A549 (cell line): ENCODE measurements around the gene KCNG3. TPM values are rescaled to one million over a fixed set of nuclear protein-coding genes. Genes with fewer than 3 reads are reported as not detected.
A peak's percentile ranks its signal among the peaks of the same experiment; 100 is the strongest.

Experiments used
- ATAC-seq, 2 experiments: fragments of 200-7000 bp in 1 of 2; fragments of >200 bp in 1 of 2; cut with Nextera tagmentation in 1 of 2; cut with Tn5 transposase in 1 of 2; 3 replicates each; pipeline versions ENCODE4 v1.8.0 to v1.9.1; 2018 to 2020; ENCODE audit warnings: mild to moderate bottlenecking in 1 of 2, moderate library complexity in 1 of 2
- CTCF ChIA-PET: fragments of 300-600 bp; sonication (Branson Sonifier 250); formaldehyde crosslinking; extraction: SDS; loops from one replicate; lab custom pipeline; 2021; ENCODE audit warnings: antibody characterized with exemption, inconsistent platforms; lab: Yijun Ruan, JAX
- POLR2A ChIA-PET: fragments of 350-600 bp; formaldehyde crosslinking; extraction: SDS; loops from one replicate; lab custom pipeline; 2021; ENCODE audit warnings: antibody characterized with exemption, inconsistent platforms; lab: Yijun Ruan, JAX
- DNase-seq, 2 experiments: peaks; one replicate each; pipeline versions ENCODE4 v3.0.0 to v3.0.0-alpha.2; 2011 to 2016; ENCODE audit warnings: low read depth in 1 of 2, low spot score in 1 of 2
- FAIRE-seq: peaks from 2 replicates; lab custom pipeline; 2011; peaks lifted over from hg19 to GRCh38; lab: Jason Lieb, UNC
- H3K27ac ChIP-seq, 2 experiments: fragments of >200 bp; sonication (Bioruptor Twin); formaldehyde crosslinking; 3 replicates each; pipeline ENCODE4 v1.5.1; 2016 to 2017
- H3K4me1 ChIP-seq: fragments of >200 bp; sonication (Bioruptor Twin); formaldehyde crosslinking; 3 replicates; pipeline ENCODE4 v1.6.1; 2016
- H3K4me2 ChIP-seq: fragments of >200 bp; sonication (Bioruptor Twin); formaldehyde crosslinking; 3 replicates; pipeline ENCODE4 v1.6.1; 2016
- H3K4me3 ChIP-seq: fragments of >200 bp; sonication (Bioruptor Twin); formaldehyde crosslinking; 3 replicates; pipeline ENCODE4 v1.5.1; 2016
- H3K9me3 ChIP-seq: fragments of >200 bp; sonication (Bioruptor Twin); formaldehyde crosslinking; 3 replicates; pipeline ENCODE4 v1.6.1; 2016
- ATOH8 ChIP-seq: fragments of 250-450 bp; sonication (Bioruptor Pico); IDR thresholded peaks from 2 replicates; pipeline ENCODE4 v1.5.0; 2020; ENCODE audit warnings: low read depth, mild to moderate bottlenecking, moderate library complexity
- CBX8 ChIP-seq: fragments of 200-600 bp; sonication (generic); IDR thresholded peaks from 2 replicates; pipeline ENCODE4 v1.6.1; 2016
- CEBPB ChIP-seq, 2 experiments: fragments of >200 bp in 1 of 2; sonication (Bioruptor Twin) in 1 of 2; formaldehyde crosslinking in 1 of 2; IDR thresholded peaks; 2 replicates each; pipeline ENCODE4 v1.6.1; 2012 to 2016
- CHD2 ChIP-seq: fragments of 150-350 bp; IDR thresholded peaks from 2 replicates; pipeline ENCODE4 v1.6.1; 2014; ENCODE audit warnings: low read length; ENCODE audit not compliant: partially characterized antibody
- E2F6 ChIP-seq: IDR thresholded peaks from 2 replicates; pipeline ENCODE4 v1.6.1; 2012; ENCODE audit warnings: low read depth, borderline replicate concordance
- EHF ChIP-seq: fragments of 250-450 bp; sonication (Bioruptor Pico); IDR thresholded peaks from 2 replicates; pipeline ENCODE4 v1.5.0; 2020; ENCODE audit warnings: mild to moderate bottlenecking
- ESRRA ChIP-seq: fragments of 150-350 bp; IDR thresholded peaks from 2 replicates; pipeline ENCODE4 v1.6.1; 2014; ENCODE audit warnings: mild to moderate bottlenecking, low read length, borderline replicate concordance
- FOSL2 ChIP-seq, 2 experiments: fragments of 450-650 bp in 1 of 2; fragments of >200 bp in 1 of 2; sonication (Bioruptor Twin) in 1 of 2; formaldehyde crosslinking; IDR thresholded peaks; 2 replicates each; pipeline versions ENCODE4 v1.5.0 to v1.6.1; 2016 to 2020; ENCODE audit warnings: mild to moderate bottlenecking in 1 of 2, moderate library complexity in 1 of 2
- HEYL ChIP-seq: fragments of 250-450 bp; sonication (Bioruptor Pico); IDR thresholded peaks from 2 replicates; pipeline ENCODE4 v1.8.0; 2021; ENCODE audit warnings: mild to moderate bottlenecking, moderate library complexity
- HOXB5 ChIP-seq: fragments of 250-450 bp; sonication (Bioruptor Pico); IDR thresholded peaks from 2 replicates; pipeline ENCODE4 v1.5.0; 2020; ENCODE audit warnings: mild to moderate bottlenecking, moderate library complexity
- JUNB ChIP-seq: fragments of >200 bp; sonication (Bioruptor Twin); formaldehyde crosslinking; IDR thresholded peaks from 2 replicates; pipeline ENCODE4 v1.6.1; 2016
- MAFK ChIP-seq: fragments of 450-650 bp; IDR thresholded peaks from 2 replicates; pipeline ENCODE4 v1.6.1; 2014; ENCODE audit not compliant: partially characterized antibody
- MAZ ChIP-seq: fragments of 150-350 bp; IDR thresholded peaks from 2 replicates; pipeline ENCODE4 v1.6.1; 2014; ENCODE audit warnings: antibody characterized with exemption, low read depth, low read length, borderline replicate concordance
- NFE2L2 ChIP-seq: fragments of 150-350 bp; conservative IDR thresholded peaks from 2 replicates; pipeline ENCODE4 v1.6.1; 2014; ENCODE audit warnings: low read length
- NPAS2 ChIP-seq: fragments of 250-450 bp; sonication (Bioruptor Pico); IDR thresholded peaks from 2 replicates; pipeline ENCODE4 v1.8.0; 2022; ENCODE audit warnings: mild to moderate bottlenecking, moderate library complexity, borderline replicate concordance
- NR3C1 ChIP-seq: fragments of >200 bp; sonication (Bioruptor Twin); formaldehyde crosslinking; IDR thresholded peaks from 3 replicates; pipeline ENCODE4 v1.6.1; 2017
- POLR2A ChIP-seq: IDR thresholded peaks from 2 replicates; pipeline ENCODE4 v1.6.1; 2012; ENCODE audit warnings: mild to moderate bottlenecking, low read length
- POLR2AphosphoS2 ChIP-seq: conservative IDR thresholded peaks from 2 replicates; pipeline ENCODE4 v1.6.1; 2012; ENCODE audit warnings: low read length, improper control_type of control experiment, inconsistent platforms
- RAD21 ChIP-seq, 2 experiments: fragments of >200 bp in 1 of 2; sonication (Bioruptor Twin) in 1 of 2; formaldehyde crosslinking in 1 of 2; IDR thresholded peaks in 1 of 2; conservative IDR thresholded peaks in 1 of 2; 2 replicates in 1 of 2; 3 replicates in 1 of 2; pipeline ENCODE4 v1.6.1; 2012 to 2018; ENCODE audit warnings: inconsistent platforms in 1 of 2
- RCOR1 ChIP-seq: fragments of 150-350 bp; IDR thresholded peaks from 2 replicates; pipeline ENCODE4 v1.6.1; 2014; ENCODE audit warnings: antibody characterized with exemption, low read length, low read depth
- SMC3 ChIP-seq: fragments of >200 bp; sonication (Bioruptor Twin); formaldehyde crosslinking; IDR thresholded peaks from 3 replicates; pipeline ENCODE4 v1.6.1; 2018; ENCODE audit warnings: inconsistent platforms
- SREBF2 ChIP-seq: fragments of 450-650 bp; IDR thresholded peaks from 2 replicates; pipeline ENCODE4 v1.6.1; 2014; ENCODE audit warnings: mild to moderate bottlenecking, moderate library complexity
- TFCP2L1 ChIP-seq: fragments of 250-450 bp; sonication (Bioruptor Pico); IDR thresholded peaks from 2 replicates; pipeline ENCODE4 v1.5.0; 2021; ENCODE audit warnings: mild to moderate bottlenecking
- TP53 ChIP-seq: fragments of 250-450 bp; sonication (Bioruptor Pico); IDR thresholded peaks from 2 replicates; pipeline ENCODE4 v1.5.0; 2021; ENCODE audit warnings: mild to moderate bottlenecking, moderate library complexity
- ZC3H11A ChIP-seq: fragments of 450-650 bp; IDR thresholded peaks from 2 replicates; pipeline ENCODE4 v1.6.1; 2014; ENCODE audit warnings: antibody characterized with exemption, mild to moderate bottlenecking
- ZNF302 ChIP-seq: fragments of 250-450 bp; sonication (Bioruptor Pico); IDR thresholded peaks from 2 replicates; pipeline ENCODE4 v1.9.0; 2021; ENCODE audit warnings: inconsistent platforms, mild to moderate bottlenecking, moderate library complexity
- ZSCAN20 ChIP-seq: fragments of 250-450 bp; sonication (Bioruptor Pico); IDR thresholded peaks from 2 replicates; pipeline ENCODE4 v1.8.0; 2022; ENCODE audit warnings: mild to moderate bottlenecking, moderate library complexity
- WGBS: methylation state at CpG from one replicate; pipeline ENCODE4 v1.1.6; 2017; ENCODE audit errors: missing lambda C conversion rate; 5-methylcytosine and 5-hydroxymethylcytosine counted together
- polyA plus RNA-seq, 4 experiments: library from polyadenylated mRNA; depleted of rRNA in 3 of 4; stranded (reverse); fragments of >200 nt; fragmentation: RNase III in 1 of 4; extraction: RNeasy Plus Mini Kit Qiagen cat#74134 plus additional on column Dnase treatment in 1 of 4; gene quantifications; 2 replicates in 3 of 4; 3 replicates in 1 of 4; pipeline ENCODE4 v1.2.3, GENCODE V29; 2011 to 2017
- TF ChIP-seq, protein P1 (sequence below): fragments of >200 bp; sonication (Bioruptor Twin); formaldehyde crosslinking; IDR thresholded peaks from 3 replicates; pipeline ENCODE4 v1.5.1; 2016
- TF ChIP-seq, protein P2 (sequence below): IDR thresholded peaks from 2 replicates; pipeline ENCODE4 v1.6.1; 2012
- TF ChIP-seq, protein P3 (sequence below): fragments of >200 bp; sonication (Bioruptor Twin); formaldehyde crosslinking; IDR thresholded peaks from 2 replicates; pipeline ENCODE4 v1.6.1; 2016

Gene KCNG3
- polyA plus RNA-seq, 2 of the 4 experiments (the other 2 are of a cell fraction), result 0.67 to 0.70 TPM

- DNase-seq (no peak), FAIRE-seq (no peak)
- H3K4me3 ChIP-seq, result no peak overlapping the region
- TF ChIP-seq RCOR1 (no peak), MAFK (peak; percentile 16)
- TF ChIP-seq, all 56 proteins: peak for 1
- ATAC-seq, result no peak
- H3K9me3 ChIP-seq, result no peaks in the 10 kb centered on the region
- H3K27ac ChIP-seq, result no peak overlapping the region
- CTCF ChIA-PET, result interaction anchor here (0.6 to 1.5 kb wide), 3 partner anchors 12 to 60 kb away, joined by 3 to 4 read pairs (median 4); no protein-coding TSS in a partner anchor
- H3K4me1 ChIP-seq, result no peaks in the 10 kb centered on the region
- 70% methylated on average over 6 of the region's 6 CpGs for WGBS
- POLR2A ChIA-PET, result interaction anchor here (0.6 kb wide), 1 partner anchor 611 kb away, joined by 3 read pairs; no protein-coding TSS in a partner anchor
- no peak overlapping the region for H3K4me2 ChIP-seq
Measured at GRCh38 chr2:42510191-42510590, 16.4 kb upstream of the KCNG3 start.

GRCh38 chr2:42504364-42505230, 10.8 kb upstream of the KCNG3 start:
- DNase-seq (no peak), ATAC-seq (no peak; a peak in 1 of 6 replicates), FAIRE-seq (no peak)
- TF ChIP-seq ZNF302 (CRISPR knock-in tag) (no peak), MAFK (no peak), CEBPB (IDR thresholded peaks at IDR 0.05) (no peak), HEYL (CRISPR knock-in tag) (no peak), TP53 (CRISPR knock-in tag) (no peak), ZC3H11A (no peak), CHD2 (no peak), NFE2L2 (no peak), POLR2A (no peak)
- TF ChIP-seq, protein P1, sequence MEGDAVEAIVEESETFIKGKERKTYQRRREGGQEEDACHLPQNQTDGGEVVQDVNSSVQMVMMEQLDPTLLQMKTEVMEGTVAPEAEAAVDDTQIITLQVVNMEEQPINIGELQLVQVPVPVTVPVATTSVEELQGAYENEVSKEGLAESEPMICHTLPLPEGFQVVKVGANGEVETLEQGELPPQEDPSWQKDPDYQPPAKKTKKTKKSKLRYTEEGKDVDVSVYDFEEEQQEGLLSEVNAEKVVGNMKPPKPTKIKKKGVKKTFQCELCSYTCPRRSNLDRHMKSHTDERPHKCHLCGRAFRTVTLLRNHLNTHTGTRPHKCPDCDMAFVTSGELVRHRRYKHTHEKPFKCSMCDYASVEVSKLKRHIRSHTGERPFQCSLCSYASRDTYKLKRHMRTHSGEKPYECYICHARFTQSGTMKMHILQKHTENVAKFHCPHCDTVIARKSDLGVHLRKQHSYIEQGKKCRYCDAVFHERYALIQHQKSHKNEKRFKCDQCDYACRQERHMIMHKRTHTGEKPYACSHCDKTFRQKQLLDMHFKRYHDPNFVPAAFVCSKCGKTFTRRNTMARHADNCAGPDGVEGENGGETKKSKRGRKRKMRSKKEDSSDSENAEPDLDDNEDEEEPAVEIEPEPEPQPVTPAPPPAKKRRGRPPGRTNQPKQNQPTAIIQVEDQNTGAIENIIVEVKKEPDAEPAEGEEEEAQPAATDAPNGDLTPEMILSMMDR, result no peak
- Histone ChIP-seq H3K4me2 (no peak overlapping the region), H3K9me3 (no peaks in the 10 kb centered on the region), H3K4me1 (peaks cover 10% of the 10 kb centered on the region; the same call in 2 of the 3 replicates), H3K4me3 (no peak overlapping the region), H3K27ac (no peak overlapping the region)
- 74% methylated on average over 10 of the region's 10 CpGs for WGBS
- CTCF ChIA-PET, result interaction anchor here (1.1 to 1.5 kb wide), 5 partner anchors 7 to 150 kb away, joined by 3 to 7 read pairs (median 4); no protein-coding TSS in a partner anchor
- POLR2A ChIA-PET, result no interaction called here

GRCh38 chr2:42503291-42503690, 9.5 kb upstream of the KCNG3 start:
- ChIA-PET POLR2A (no interaction called here), CTCF (interaction anchor here (1.1 to 1.5 kb wide), 6 partner anchors 8 to 160 kb away, joined by 3 to 8 read pairs (median 4); partner anchors contain the start of gene KCNG3)
- Histone ChIP-seq H3K4me1 (peaks cover 10% of the 10 kb centered on the region; the same call in 2 of the 3 replicates), H3K27ac (no peak overlapping the region), H3K4me3 (no peak overlapping the region), H3K9me3 (no peaks in the 10 kb centered on the region), H3K4me2 (no peak overlapping the region)
- peak in 1 of 2 experiments; percentile 37 for DNase-seq
- no peak for FAIRE-seq
- ATAC-seq, result no peak; a peak in 1 of 6 replicates
- 44% methylated on average over 2 of the region's 2 CpGs for WGBS
- TF ChIP-seq NFE2L2, result no peak
- TF ChIP-seq ATOH8 (CRISPR knock-in tag), result peak; percentile 99
- TF ChIP-seq, protein P2, sequence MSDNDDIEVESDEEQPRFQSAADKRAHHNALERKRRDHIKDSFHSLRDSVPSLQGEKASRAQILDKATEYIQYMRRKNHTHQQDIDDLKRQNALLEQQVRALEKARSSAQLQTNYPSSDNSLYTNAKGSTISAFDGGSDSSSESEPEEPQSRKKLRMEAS, result no peak
- TF ChIP-seq JUNB, result peak; percentile 22; the same call in 1 of the 2 replicates
- no peak for TF ChIP-seq ESRRA
- peak; percentile 61; the same call in 1 of the 2 replicates for TF ChIP-seq NPAS2 (CRISPR knock-in tag)
- TF ChIP-seq CHD2, result no peak
- no peak for TF ChIP-seq EHF (CRISPR knock-in tag)
- TF ChIP-seq MAZ, result no peak
- TF ChIP-seq FOSL2 (IDR thresholded peaks at IDR 0.05), result no peak
- TF ChIP-seq FOSL2 (CRISPR knock-in tag; IDR thresholded peaks at IDR 0.05), result no peak; the same call in 1 of the 2 replicates
- no peak for TF ChIP-seq RAD21 (conservative IDR thresholded peaks at IDR 0.05 in 1 of 2, IDR thresholded peaks at IDR 0.05 in 1 of 2)
- TF ChIP-seq, protein P3, sequence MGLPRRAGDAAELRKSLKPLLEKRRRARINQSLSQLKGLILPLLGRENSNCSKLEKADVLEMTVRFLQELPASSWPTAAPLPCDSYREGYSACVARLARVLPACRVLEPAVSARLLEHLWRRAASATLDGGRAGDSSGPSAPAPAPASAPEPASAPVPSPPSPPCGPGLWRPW, result no peak
- no peak for TF ChIP-seq NR3C1
- TF ChIP-seq CBX8, result no peak
- no peak for TF ChIP-seq POLR2AphosphoS2
- TF ChIP-seq SMC3, result no peak
- no peak for TF ChIP-seq TP53 (CRISPR knock-in tag)
- peak; percentile 95 for TF ChIP-seq HOXB5 (CRISPR knock-in tag)
- TF ChIP-seq ZSCAN20, result no peak
- TF ChIP-seq TFCP2L1 (CRISPR knock-in tag), result no peak
- no peak for TF ChIP-seq SREBF2
- TF ChIP-seq E2F6, result no peak
- TF ChIP-seq HEYL (CRISPR knock-in tag), result 0 out of 2 replicates have a peak, but pooled peaks have one; percentile 62
